Lower leg skin (tissue), 3 donors: ENCODE data around the gene AGTR1.

ENCODE experiments used
- POLR2A ChIP-seq, 2 donors: fragments of 450-650 bp; IDR thresholded peaks; one replicate each; pipeline ENCODE4 v1.6.1; 2016 to 2017; ENCODE audit warnings: antibody characterized with exemption in 2 of 2, mild to moderate bottlenecking in 1 of 2, moderate library complexity in 1 of 2
- TF ChIP-seq, protein P1 (sequence below), 3 donors: fragments of 450-650 bp; IDR thresholded peaks; one replicate each; pipeline ENCODE4 v1.5.1; 2016; ENCODE audit warnings: antibody characterized with exemption in 3 of 3, mild to moderate bottlenecking in 3 of 3, moderate library complexity in 2 of 3

DNA sequence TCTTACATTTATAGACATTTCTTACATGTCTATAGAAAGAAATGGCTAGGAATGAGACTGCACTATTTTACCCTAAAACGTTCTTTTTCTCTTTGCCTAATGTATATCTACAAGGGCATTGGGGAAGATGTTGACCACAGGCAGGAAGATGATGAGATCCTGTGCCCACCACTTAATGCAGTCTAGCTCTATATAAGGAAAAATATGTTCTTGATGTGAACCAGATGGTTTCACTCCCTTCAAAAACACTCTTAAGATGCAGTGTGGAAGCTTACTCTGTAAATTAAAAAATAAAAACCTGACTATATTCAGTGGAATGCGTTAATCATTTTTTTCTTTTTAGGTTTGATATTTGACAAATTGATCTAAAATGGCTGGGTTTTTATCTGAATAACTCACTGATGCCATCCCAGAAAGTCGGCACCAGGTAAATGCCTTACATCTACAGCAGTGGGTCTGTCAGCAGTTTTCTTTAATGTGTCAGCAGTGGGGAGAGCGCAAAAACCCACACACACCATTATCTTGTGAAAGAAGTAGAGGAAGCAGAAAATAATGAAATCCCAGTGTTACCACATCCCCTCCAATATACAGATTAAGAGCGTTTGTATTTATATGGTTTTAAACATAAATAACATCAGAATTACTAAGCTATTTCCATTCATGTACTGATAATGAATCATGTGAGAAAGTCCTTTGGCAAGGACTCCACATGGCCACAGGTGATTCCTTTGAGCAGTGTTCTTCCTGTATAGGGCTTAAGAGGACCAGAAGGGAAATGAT, 10.1 kb downstream of the AGTR1 start:
- TF ChIP-seq POLR2A (IDR thresholded peaks at IDR 0.05) = no peak
- TF ChIP-seq, protein P1, sequence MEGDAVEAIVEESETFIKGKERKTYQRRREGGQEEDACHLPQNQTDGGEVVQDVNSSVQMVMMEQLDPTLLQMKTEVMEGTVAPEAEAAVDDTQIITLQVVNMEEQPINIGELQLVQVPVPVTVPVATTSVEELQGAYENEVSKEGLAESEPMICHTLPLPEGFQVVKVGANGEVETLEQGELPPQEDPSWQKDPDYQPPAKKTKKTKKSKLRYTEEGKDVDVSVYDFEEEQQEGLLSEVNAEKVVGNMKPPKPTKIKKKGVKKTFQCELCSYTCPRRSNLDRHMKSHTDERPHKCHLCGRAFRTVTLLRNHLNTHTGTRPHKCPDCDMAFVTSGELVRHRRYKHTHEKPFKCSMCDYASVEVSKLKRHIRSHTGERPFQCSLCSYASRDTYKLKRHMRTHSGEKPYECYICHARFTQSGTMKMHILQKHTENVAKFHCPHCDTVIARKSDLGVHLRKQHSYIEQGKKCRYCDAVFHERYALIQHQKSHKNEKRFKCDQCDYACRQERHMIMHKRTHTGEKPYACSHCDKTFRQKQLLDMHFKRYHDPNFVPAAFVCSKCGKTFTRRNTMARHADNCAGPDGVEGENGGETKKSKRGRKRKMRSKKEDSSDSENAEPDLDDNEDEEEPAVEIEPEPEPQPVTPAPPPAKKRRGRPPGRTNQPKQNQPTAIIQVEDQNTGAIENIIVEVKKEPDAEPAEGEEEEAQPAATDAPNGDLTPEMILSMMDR (IDR thresholded peaks at IDR 0.05) = no peak
